BJ (cell line): ENCODE measurements around the gene SH3RF3. TPM values are rescaled to one million over a fixed set of nuclear protein-coding genes. Genes with fewer than 3 reads are reported as not detected.

Source experiments
- CTCF ChIA-PET: fragments of 350-600 bp; formaldehyde crosslinking; extraction: SDS; loops from one replicate; lab custom pipeline; 2021; ENCODE audit warnings: antibody characterized with exemption, inconsistent platforms; lab: Yijun Ruan, JAX
- POLR2A ChIA-PET: fragments of 300-600 bp; sonication (Branson Sonifier 250); formaldehyde crosslinking; extraction: SDS; loops from one replicate; lab custom pipeline; 2021; ENCODE audit warnings: antibody characterized with exemption; lab: Charles Lee
- DNase-seq: peaks from one replicate; pipeline ENCODE4 v3.0.0-alpha.2; 2011; ENCODE audit warnings: low read depth
- H3K27me3 ChIP-seq: 2 replicates; pipeline ENCODE4 v1.6.0; 2011; ENCODE audit warnings: low read length; ENCODE audit not compliant: control insufficient read depth, insufficient read depth
- H3K36me3 ChIP-seq: 2 replicates; pipeline ENCODE4 v1.5.1; 2011; ENCODE audit warnings: low read length; ENCODE audit not compliant: control insufficient read depth, insufficient read depth
- H3K4me3 ChIP-seq: 2 replicates; pipeline ENCODE4 v1.5.1; 2011; ENCODE audit warnings: low read depth, mild to moderate bottlenecking, control low read depth, low read length
- polyA plus RNA-seq: library from polyadenylated mRNA; depleted of rRNA; stranded (reverse); fragments of >200 nt; gene quantifications from 2 replicates; pipeline ENCODE4 v1.2.3, GENCODE V29; 2011
- TF ChIP-seq, protein P1 (sequence below): IDR thresholded peaks from 2 replicates; pipeline ENCODE4 v1.5.1; 2011; ENCODE audit warnings: low read depth, mild to moderate bottlenecking, control low read depth, inconsistent platforms, low read length, moderate library complexity; ENCODE audit not compliant: insufficient read depth

The SH3RF3 gene
- polyA plus RNA-seq, 1 experiment = 3.6 TPM

DNA sequence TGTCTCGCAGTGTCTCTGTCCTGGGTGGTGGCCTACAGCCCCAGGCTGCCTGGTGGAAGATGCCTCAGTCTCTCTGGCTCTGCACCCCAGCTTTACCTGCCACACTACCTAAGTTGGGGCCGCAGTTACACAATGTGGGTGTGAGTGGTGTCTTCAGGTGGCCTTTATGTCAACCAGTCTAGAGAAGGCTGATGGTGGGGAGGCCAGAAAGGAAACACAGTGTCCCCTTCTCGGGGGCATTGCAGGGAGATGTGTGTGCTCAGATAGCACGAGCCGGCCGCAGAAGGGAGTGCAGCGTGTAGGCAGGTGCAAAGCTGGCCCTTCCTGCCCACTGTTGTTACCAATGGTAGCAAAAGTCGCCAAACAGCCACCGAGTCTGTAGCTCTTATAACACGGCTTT, 216.1 kb downstream of the SH3RF3 start:
- POLR2A ChIA-PET = no interaction called here
- peaks cover 5% of the 10 kb centered on the region for H3K36me3 ChIP-seq
- CTCF ChIA-PET = no interaction called here
- TF ChIP-seq, protein P1, sequence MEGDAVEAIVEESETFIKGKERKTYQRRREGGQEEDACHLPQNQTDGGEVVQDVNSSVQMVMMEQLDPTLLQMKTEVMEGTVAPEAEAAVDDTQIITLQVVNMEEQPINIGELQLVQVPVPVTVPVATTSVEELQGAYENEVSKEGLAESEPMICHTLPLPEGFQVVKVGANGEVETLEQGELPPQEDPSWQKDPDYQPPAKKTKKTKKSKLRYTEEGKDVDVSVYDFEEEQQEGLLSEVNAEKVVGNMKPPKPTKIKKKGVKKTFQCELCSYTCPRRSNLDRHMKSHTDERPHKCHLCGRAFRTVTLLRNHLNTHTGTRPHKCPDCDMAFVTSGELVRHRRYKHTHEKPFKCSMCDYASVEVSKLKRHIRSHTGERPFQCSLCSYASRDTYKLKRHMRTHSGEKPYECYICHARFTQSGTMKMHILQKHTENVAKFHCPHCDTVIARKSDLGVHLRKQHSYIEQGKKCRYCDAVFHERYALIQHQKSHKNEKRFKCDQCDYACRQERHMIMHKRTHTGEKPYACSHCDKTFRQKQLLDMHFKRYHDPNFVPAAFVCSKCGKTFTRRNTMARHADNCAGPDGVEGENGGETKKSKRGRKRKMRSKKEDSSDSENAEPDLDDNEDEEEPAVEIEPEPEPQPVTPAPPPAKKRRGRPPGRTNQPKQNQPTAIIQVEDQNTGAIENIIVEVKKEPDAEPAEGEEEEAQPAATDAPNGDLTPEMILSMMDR = no peak
- H3K4me3 ChIP-seq = no peak overlapping the region
- H3K27me3 ChIP-seq = no peaks in the 10 kb centered on the region
- DNase-seq = no peak

DNA sequence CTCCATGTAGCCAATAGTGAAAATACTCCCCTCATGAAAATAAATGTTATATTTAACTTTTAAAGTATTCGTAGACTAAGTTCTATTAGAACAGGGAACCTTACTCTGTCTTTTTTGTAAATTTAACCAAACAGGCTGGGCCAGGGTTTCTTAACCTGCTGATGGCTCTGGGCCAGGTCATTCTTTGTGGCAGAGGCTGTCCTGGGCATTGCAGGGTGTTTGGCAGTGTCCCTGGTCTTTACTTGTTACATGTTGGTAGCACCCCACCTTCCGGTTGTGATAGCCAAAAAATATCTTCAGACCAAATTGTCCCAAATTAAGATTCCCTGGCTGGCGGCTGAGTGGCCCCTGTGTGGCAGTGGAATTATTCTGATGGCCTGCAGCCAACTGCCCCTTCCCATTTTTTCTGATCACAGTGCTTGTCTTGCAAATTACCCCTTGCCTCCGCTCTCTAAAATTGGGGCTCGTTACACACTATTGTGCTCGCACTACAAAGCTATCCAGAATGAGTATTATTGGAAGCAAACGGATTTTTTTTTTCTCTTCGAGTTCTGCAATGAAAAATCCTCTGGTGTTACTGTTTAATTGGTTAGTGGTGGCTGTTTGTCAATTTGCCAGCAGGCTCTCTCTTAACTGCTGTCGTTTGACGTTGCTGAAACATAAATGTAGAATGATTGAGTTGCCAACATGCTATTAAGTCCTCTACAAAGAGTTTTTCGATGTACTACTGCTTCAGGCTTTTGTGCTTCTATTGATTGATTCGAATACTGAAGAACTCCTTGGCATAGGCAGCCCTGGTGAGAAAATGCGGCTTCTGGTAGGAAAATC, 216.9 kb downstream of the SH3RF3 start:
- ChIA-PET CTCF (no interaction called here), POLR2A (no interaction called here)
- TF ChIP-seq, protein P1 = no peak
- Histone ChIP-seq H3K27me3 (no peaks in the 10 kb centered on the region), H3K36me3 (peaks cover 5% of the 10 kb centered on the region), H3K4me3 (no peak overlapping the region)
- DNase-seq = no peak

DNA sequence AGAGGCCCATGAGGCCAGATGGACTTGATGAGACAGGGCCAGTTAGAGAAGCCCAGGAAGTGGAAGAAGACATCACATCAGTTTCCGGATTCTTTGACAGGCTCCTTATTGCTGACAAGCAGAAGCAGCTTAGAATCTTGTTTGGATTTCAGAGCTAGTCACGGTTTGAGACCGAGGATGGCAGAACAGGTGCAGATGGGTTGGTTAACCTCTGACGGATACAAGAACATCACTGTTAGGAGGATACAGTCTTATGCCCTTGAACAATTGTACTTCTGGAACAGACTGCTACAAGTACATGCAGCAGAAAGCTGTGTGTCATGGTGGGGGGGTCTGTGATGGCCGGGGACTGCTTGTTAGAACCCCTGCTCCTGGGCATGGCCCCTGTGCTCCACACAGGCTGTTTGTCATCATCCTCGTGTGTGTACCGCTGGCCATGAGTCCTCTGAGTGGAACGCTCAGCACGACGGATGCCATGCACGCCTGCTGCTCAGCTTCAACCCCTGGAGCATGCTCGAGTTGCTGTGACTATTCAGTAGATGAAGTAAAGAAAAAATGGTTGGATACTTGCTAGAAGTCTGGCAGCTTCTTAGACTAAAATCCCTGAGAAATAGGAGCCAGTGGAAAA, 217.7 kb downstream of the SH3RF3 start:
- ChIA-PET CTCF (no interaction called here), POLR2A (no interaction called here)
- peaks cover 5% of the 10 kb centered on the region for H3K36me3 ChIP-seq
- no peaks in the 10 kb centered on the region for H3K27me3 ChIP-seq
- H3K4me3 ChIP-seq = no peak overlapping the region
- DNase-seq = no peak
- TF ChIP-seq, protein P1 = no peak

DNA sequence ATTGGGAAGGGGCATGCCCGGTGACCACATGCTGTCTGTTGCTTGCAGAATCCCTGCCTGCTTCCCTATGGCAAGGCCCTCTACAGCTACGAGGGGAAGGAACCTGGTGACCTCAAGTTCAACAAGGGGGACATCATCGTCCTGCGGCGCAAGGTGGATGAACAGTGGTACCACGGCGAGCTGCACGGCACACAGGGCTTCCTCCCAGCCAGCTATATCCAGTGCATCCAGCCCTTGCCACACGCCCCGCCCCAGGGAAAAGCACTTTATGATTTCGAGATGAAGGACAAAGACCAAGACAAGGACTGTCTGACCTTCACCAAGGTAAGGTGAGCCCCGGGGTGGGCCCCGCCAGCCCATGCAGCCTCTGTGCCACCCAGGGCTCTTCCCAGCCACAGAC, 218.6 kb downstream of the SH3RF3 start:
- no peak for DNase-seq
- POLR2A ChIA-PET = no interaction called here
- Histone ChIP-seq H3K36me3 (peaks cover 5% of the 10 kb centered on the region), H3K27me3 (no peaks in the 10 kb centered on the region), H3K4me3 (no peak overlapping the region)
- CTCF ChIA-PET = interaction anchor here (0.9 kb wide), 1 partner anchor 138 kb away, joined by 3 read pairs; no protein-coding TSS in a partner anchor
- TF ChIP-seq, protein P1 = no peak

DNA sequence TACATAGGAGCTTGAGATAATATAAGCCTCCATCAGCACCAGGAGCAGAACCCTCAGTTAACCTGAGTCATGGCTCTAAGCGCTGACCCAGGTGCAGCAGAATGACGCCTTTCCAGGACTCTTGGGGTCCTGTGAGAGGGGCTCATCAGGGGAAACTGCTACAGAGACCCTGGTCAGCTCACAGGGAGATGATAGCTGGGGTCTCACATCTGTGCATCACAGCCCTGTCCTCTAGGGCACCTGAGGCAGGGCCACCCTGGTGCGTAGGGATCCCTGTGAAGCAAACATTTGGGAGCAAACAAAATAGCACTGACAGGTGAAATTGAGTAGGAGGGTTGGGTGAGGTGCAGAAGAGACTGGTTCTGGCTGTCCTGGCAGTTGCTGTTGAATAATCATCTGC, 219.2 kb downstream of the SH3RF3 start:
- CTCF ChIA-PET = interaction anchor here (0.9 kb wide), 1 partner anchor 138 kb away, joined by 3 read pairs; no protein-coding TSS in a partner anchor
- POLR2A ChIA-PET = no interaction called here
- no peak for DNase-seq
- Histone ChIP-seq H3K27me3 (no peaks in the 10 kb centered on the region), H3K4me3 (no peak overlapping the region), H3K36me3 (peaks cover 5% of the 10 kb centered on the region)
- TF ChIP-seq, protein P1 = no peak
